Measurements from ENCODE around the gene CHKA.

CHKA gene

GRCh38 chr11:68163691-68164090 lies 42.5 kb upstream of the CHKA start:
- no peaks in the 10 kb centered on the region for H4K20me1 ChIP-seq (ENCODE audit: insufficient read depth, low read length)
- no peak overlapping the region for H3K9ac ChIP-seq (ENCODE audit: low read depth, low read length)
- peaks cover 50% of the 10 kb centered on the region for H3K36me3 ChIP-seq (ENCODE audit: insufficient read depth, low read length)
- H3K27me3 ChIP-seq (ENCODE audit: insufficient read depth, low read length, poor library complexity) = no peaks in the 10 kb centered on the region
- ATAC-seq (ENCODE audit: insufficient read depth, low read depth) (no peak), DNase-seq (no peak)
- H3K4me1 ChIP-seq (ENCODE audit: insufficient read depth, low read length) = no peaks in the 10 kb centered on the region
- no peak for TF ChIP-seq EZH2 (IDR thresholded peaks at IDR 0.05; ENCODE audit: borderline replicate concordance, low read depth, low read length, severe bottlenecking)
- no peak for TF ChIP-seq CTCF (IDR thresholded peaks at IDR 0.05; ENCODE audit: borderline replicate concordance, extremely low read depth, low read length, poor library complexity, severe bottlenecking)
- H3K9me3 ChIP-seq (ENCODE audit: insufficient read depth, low read length, severe bottlenecking) = no peaks in the 10 kb centered on the region
- H3K4me2 ChIP-seq (ENCODE audit: insufficient read depth, low read length) = no peak overlapping the region
- no peaks in the 10 kb centered on the region for H3K79me2 ChIP-seq (ENCODE audit: insufficient read depth, low read length)
- H3K27ac ChIP-seq (ENCODE audit: low read length) = no peak overlapping the region
- H3K4me3 ChIP-seq (ENCODE audit: low read depth in 1 of 2, low read length in 2 of 2) = no peak overlapping the region
- no peak overlapping the region for H2AFZ ChIP-seq (ENCODE audit: low read depth, low read length)

DNA sequence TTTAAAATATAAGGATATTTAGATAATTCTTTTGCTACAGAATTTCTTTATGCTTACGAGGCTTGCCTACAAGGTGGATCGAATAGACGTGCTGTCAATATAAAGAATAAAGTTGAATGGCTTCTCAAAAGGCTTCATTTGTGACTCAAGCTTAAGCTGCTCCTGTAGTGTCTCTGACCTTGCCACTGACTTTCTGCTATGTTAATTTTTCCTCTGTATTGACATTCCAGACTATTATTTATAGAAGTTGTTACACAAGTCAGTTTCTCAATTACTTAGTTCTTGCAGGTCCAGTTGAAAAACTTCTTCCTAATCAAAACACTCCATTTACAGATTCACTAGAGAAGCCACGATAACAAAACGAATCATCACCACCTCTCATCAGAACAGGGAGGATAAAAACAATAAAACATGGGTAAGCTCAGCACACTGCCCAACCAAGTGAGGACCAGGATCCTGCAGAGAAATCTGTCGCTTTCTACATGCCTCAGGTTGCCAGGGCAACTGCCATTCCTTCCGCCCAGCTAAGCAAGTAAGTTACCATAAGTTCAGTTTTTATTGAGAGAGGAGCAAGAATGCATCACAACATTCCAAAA lies 39.0 kb upstream of the CHKA start:
- no peaks in the 10 kb centered on the region for H4K20me1 ChIP-seq (ENCODE audit: insufficient read depth, low read length)
- TF ChIP-seq EZH2 (IDR thresholded peaks at IDR 0.05; ENCODE audit: borderline replicate concordance, low read depth, low read length, severe bottlenecking) (no peak), CTCF (IDR thresholded peaks at IDR 0.05; ENCODE audit: borderline replicate concordance, extremely low read depth, low read length, poor library complexity, severe bottlenecking) (no peak)
- no peak overlapping the region for H3K27ac ChIP-seq (ENCODE audit: low read length)
- H3K9me3 ChIP-seq (ENCODE audit: insufficient read depth, low read length, severe bottlenecking) = no peaks in the 10 kb centered on the region
- no peak overlapping the region for H3K4me3 ChIP-seq (ENCODE audit: low read depth in 1 of 2, low read length in 2 of 2)
- no peak overlapping the region for H3K4me2 ChIP-seq (ENCODE audit: insufficient read depth, low read length)
- no peaks in the 10 kb centered on the region for H3K27me3 ChIP-seq (ENCODE audit: insufficient read depth, low read length, poor library complexity)
- H3K79me2 ChIP-seq (ENCODE audit: insufficient read depth, low read length) = no peaks in the 10 kb centered on the region
- no peaks in the 10 kb centered on the region for H3K4me1 ChIP-seq (ENCODE audit: insufficient read depth, low read length)
- ATAC-seq (ENCODE audit: insufficient read depth, low read depth) (no peak), DNase-seq (no peak)
- H3K9ac ChIP-seq (ENCODE audit: low read depth, low read length) = no peak overlapping the region
- H2AFZ ChIP-seq (ENCODE audit: low read depth, low read length) = no peak overlapping the region
- peaks cover 26% of the 10 kb centered on the region; the same call in 1 of the 2 replicates for H3K36me3 ChIP-seq (ENCODE audit: insufficient read depth, low read length)

- no peak for TF ChIP-seq CTCF (IDR thresholded peaks at IDR 0.05; ENCODE audit: borderline replicate concordance, extremely low read depth, low read length, poor library complexity, severe bottlenecking)
- no peaks in the 10 kb centered on the region for H4K20me1 ChIP-seq (ENCODE audit: insufficient read depth, low read length)
- no peak overlapping the region for H3K4me3 ChIP-seq (ENCODE audit: low read depth in 1 of 2, low read length in 2 of 2)
- H3K27me3 ChIP-seq (ENCODE audit: insufficient read depth, low read length, poor library complexity) = no peaks in the 10 kb centered on the region
- H3K9me3 ChIP-seq (ENCODE audit: insufficient read depth, low read length, severe bottlenecking) = no peaks in the 10 kb centered on the region
- no peak overlapping the region for H2AFZ ChIP-seq (ENCODE audit: low read depth, low read length)
- no peak overlapping the region for H3K9ac ChIP-seq (ENCODE audit: low read depth, low read length)
- H3K79me2 ChIP-seq (ENCODE audit: insufficient read depth, low read length) = no peaks in the 10 kb centered on the region
- H3K36me3 ChIP-seq (ENCODE audit: insufficient read depth, low read length) = peaks cover 23% of the 10 kb centered on the region; the same call in 1 of the 2 replicates
- H3K4me1 ChIP-seq (ENCODE audit: insufficient read depth, low read length) = no peaks in the 10 kb centered on the region
- no peak overlapping the region for H3K27ac ChIP-seq (ENCODE audit: low read length)
- no peak overlapping the region for H3K4me2 ChIP-seq (ENCODE audit: insufficient read depth, low read length)
- ATAC-seq (ENCODE audit: insufficient read depth, low read depth) (no peak), DNase-seq (no peak)
Measured at GRCh38 chr11:68159665-68160064, 38.5 kb upstream of the CHKA start.

GRCh38 chr11:68159161-68159560 lies 38.0 kb upstream of the CHKA start:
- TF ChIP-seq CTCF (IDR thresholded peaks at IDR 0.05; ENCODE audit: borderline replicate concordance, extremely low read depth, low read length, poor library complexity, severe bottlenecking) = no peak
- no peak for TF ChIP-seq EZH2 (IDR thresholded peaks at IDR 0.05; ENCODE audit: borderline replicate concordance, low read depth, low read length, severe bottlenecking)
- H2AFZ ChIP-seq (ENCODE audit: low read depth, low read length) = no peak overlapping the region
- ATAC-seq (ENCODE audit: insufficient read depth, low read depth) = no peak
- H3K27ac ChIP-seq (ENCODE audit: low read length) = no peak overlapping the region
- H3K27me3 ChIP-seq (ENCODE audit: insufficient read depth, low read length, poor library complexity) = no peaks in the 10 kb centered on the region
- no peak overlapping the region for H3K4me3 ChIP-seq (ENCODE audit: low read depth in 1 of 2, low read length in 2 of 2)
- H3K9ac ChIP-seq (ENCODE audit: low read depth, low read length) = no peak overlapping the region
- no peaks in the 10 kb centered on the region for H4K20me1 ChIP-seq (ENCODE audit: insufficient read depth, low read length)
- no peak for DNase-seq
- H3K36me3 ChIP-seq (ENCODE audit: insufficient read depth, low read length) = peaks cover 19% of the 10 kb centered on the region; the same call in 1 of the 2 replicates
- no peaks in the 10 kb centered on the region for H3K9me3 ChIP-seq (ENCODE audit: insufficient read depth, low read length, severe bottlenecking)
- no peak overlapping the region for H3K4me2 ChIP-seq (ENCODE audit: insufficient read depth, low read length)
- H3K79me2 ChIP-seq (ENCODE audit: insufficient read depth, low read length) = no peaks in the 10 kb centered on the region
- no peaks in the 10 kb centered on the region for H3K4me1 ChIP-seq (ENCODE audit: insufficient read depth, low read length)

Data from DND-41 (cell line).